OCI-LY7 (cell line): ENCODE results near the gene CNKSR2.

Experiments used
- CTCF ChIP-seq: fragments of 200-600 bp; sonication (generic); conservative IDR thresholded peaks from 2 replicates; pipeline ENCODE4 v1.5.1; 2014; ENCODE audit warnings: mild to moderate bottlenecking, antibody characterized with exemption, low read length, moderate library complexity, mixed read lengths
- EZH2phosphoT487 ChIP-seq: fragments of 200-600 bp; sonication (generic); IDR thresholded peaks from 2 replicates; pipeline ENCODE4 v1.6.1; 2018; ENCODE audit warnings: low read depth, borderline replicate concordance, mild to moderate bottlenecking, mixed run types, antibody characterized with exemption, low read length, moderate library complexity, mixed read lengths

GRCh38 chrX:21657318-21658151 lies 283.3 kb downstream of the CNKSR2 start:
- no peak for TF ChIP-seq CTCF
- TF ChIP-seq EZH2phosphoT487, result no peak
